Keratinocyte (primary cell): ENCODE measurements around the gene BPGM.

Source experiments
- EZH2 ChIP-seq: IDR thresholded peaks from one replicate; pipeline ENCODE4 v1.6.1; 2012; ENCODE audit warnings: inconsistent platforms, mild to moderate bottlenecking, low read length, moderate library complexity
- TF ChIP-seq, protein P1 (sequence below), 3 experiments: IDR thresholded peaks in 1 of 3; conservative IDR thresholded peaks in 1 of 3; optimal IDR thresholded peaks in 1 of 3; 2 replicates in 2 of 3; 3 replicates in 1 of 3; pipeline versions ENCODE3 to v1.5.1; 2011; ENCODE audit warnings: low read length in 3 of 3, mild to moderate bottlenecking in 3 of 3, moderate library complexity in 2 of 3, control low read depth in 1 of 3, inconsistent platforms in 1 of 3; ENCODE audit not compliant: insufficient read depth in 2 of 3; ENCODE audit errors: extremely low read depth in 1 of 3

DNA sequence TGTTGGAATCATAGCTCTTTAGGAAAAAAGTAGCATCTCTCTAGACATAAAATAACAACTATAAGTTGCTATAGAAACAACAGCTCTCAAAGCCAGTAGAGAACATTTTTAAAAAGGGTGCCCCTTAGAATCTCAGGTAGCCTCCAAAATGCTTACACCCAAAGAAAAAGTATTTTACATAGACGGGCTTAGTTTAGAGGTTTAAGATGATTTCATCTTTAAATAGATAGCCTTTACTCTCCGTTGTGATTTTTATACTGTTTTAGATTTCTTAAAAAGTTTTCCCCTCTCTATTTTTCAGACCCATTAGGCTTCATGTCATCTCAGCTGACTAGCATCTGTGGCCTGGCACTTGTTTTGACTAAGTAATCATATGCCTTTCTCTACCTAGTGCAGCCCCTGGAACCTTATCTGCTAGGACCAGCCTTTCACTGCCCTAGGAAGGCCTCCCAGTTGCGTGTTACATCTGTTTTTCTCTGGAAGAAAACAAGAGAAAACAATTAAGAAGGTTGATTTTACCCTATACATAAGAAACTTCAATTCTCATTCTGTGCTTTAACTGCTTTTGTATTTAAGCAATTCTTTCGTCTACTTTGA, 6.9 kb upstream of the BPGM start:
- TF ChIP-seq, protein P1, sequence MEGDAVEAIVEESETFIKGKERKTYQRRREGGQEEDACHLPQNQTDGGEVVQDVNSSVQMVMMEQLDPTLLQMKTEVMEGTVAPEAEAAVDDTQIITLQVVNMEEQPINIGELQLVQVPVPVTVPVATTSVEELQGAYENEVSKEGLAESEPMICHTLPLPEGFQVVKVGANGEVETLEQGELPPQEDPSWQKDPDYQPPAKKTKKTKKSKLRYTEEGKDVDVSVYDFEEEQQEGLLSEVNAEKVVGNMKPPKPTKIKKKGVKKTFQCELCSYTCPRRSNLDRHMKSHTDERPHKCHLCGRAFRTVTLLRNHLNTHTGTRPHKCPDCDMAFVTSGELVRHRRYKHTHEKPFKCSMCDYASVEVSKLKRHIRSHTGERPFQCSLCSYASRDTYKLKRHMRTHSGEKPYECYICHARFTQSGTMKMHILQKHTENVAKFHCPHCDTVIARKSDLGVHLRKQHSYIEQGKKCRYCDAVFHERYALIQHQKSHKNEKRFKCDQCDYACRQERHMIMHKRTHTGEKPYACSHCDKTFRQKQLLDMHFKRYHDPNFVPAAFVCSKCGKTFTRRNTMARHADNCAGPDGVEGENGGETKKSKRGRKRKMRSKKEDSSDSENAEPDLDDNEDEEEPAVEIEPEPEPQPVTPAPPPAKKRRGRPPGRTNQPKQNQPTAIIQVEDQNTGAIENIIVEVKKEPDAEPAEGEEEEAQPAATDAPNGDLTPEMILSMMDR (optimal IDR thresholded peaks at IDR 0.05 in 1 of 3, IDR thresholded peaks at IDR 0.05 in 1 of 3, conservative IDR thresholded peaks at IDR 0.05 in 1 of 3; ENCODE audit: extremely low read depth in 1 of 3, insufficient read depth in 2 of 3, low read length in 3 of 3), result no peak
- no peak for TF ChIP-seq EZH2
